Activated CD4-positive, alpha-beta T cell treated with anti-CD3 and anti-CD28 coated beads, Interleukin-2, amount 50 U/mL, for 1 hour (primary cell): ENCODE data around the gene C3orf20.
"Not testable (repeated sequence)": the region's sequence is repeated elsewhere in the genome, so short reads cannot be mapped to it uniquely, and the experiment has no call there.

Experiments used
- DNase-seq: peaks from one replicate; pipeline ENCODE4 v3.0.0-alpha.2; 2020

The C3orf20 gene

GRCh38 chr3:14701676-14702075 is 26.7 kb downstream of the C3orf20 start:
- no peak for DNase-seq

- DNase-seq, result no peak
These were observed 28.3 kb downstream of the C3orf20 start for GRCh38 chr3:14703128-14703750.

- no peak for DNase-seq
These were observed 28.9 kb downstream of the C3orf20 start for GRCh38 chr3:14703791-14704190.

GRCh38 chr3:14706096-14706495 is 31.2 kb downstream of the C3orf20 start:
- no peak for DNase-seq

GRCh38 chr3:14716591-14716990 is 41.6 kb downstream of the C3orf20 start:
- no peak for DNase-seq

GRCh38 chr3:14717307-14717706 is 42.4 kb downstream of the C3orf20 start:
- DNase-seq, result no peak

GRCh38 chr3:14718539-14718938 is 43.6 kb downstream of the C3orf20 start:
- no peak for DNase-seq

- DNase-seq, result no peak
These were observed 44.1 kb downstream of the C3orf20 start for GRCh38 chr3:14719006-14719405.

- no peak for DNase-seq
These were observed 46.4 kb downstream of the C3orf20 start for GRCh38 chr3:14721126-14721864.

- DNase-seq, result no peak
These were observed 50.1 kb downstream of the C3orf20 start for GRCh38 chr3:14725013-14725412.

GRCh38 chr3:14725564-14726440 is 50.9 kb downstream of the C3orf20 start:
- no peak for DNase-seq

- no peak for DNase-seq
These were observed 51.5 kb downstream of the C3orf20 start for GRCh38 chr3:14726441-14726780.

- DNase-seq, result no peak
These were observed 53.2 kb downstream of the C3orf20 start for GRCh38 chr3:14728113-14728512.

- no peak for DNase-seq
These were observed 55.9 kb downstream of the C3orf20 start for GRCh38 chr3:14730703-14731382.

GRCh38 chr3:14740983-14741382 is 66.0 kb downstream of the C3orf20 start:
- DNase-seq, result no peak

GRCh38 chr3:14741510-14741909 is 66.6 kb downstream of the C3orf20 start:
- DNase-seq, result no peak

- no peak for DNase-seq
These were observed 69.6 kb downstream of the C3orf20 start for GRCh38 chr3:14744556-14744955.

- DNase-seq, result no peak
These were observed 75.7 kb downstream of the C3orf20 start for GRCh38 chr3:14750650-14751049.

GRCh38 chr3:14752979-14753378 is 78.0 kb downstream of the C3orf20 start:
- DNase-seq, result not testable (repeated sequence)

GRCh38 chr3:14757153-14757700 is 82.3 kb downstream of the C3orf20 start:
- no peak for DNase-seq

GRCh38 chr3:14758297-14758696 is 83.4 kb downstream of the C3orf20 start:
- no peak for DNase-seq

- DNase-seq, result no peak
These were observed 84.0 kb downstream of the C3orf20 start for GRCh38 chr3:14758959-14759358.

- no peak for DNase-seq
These were observed 85.2 kb downstream of the C3orf20 start for GRCh38 chr3:14760185-14760584.
